GM18505 (cell line): ENCODE results near the gene CLMP.

Source experiments
- ATAC-seq: cut with Tn5 transposase; IDR thresholded peaks from one replicate; pipeline ENCODE4 v1.9.1; 2021; ENCODE audit not compliant: unreplicated experiment
- POLR2A ChIP-seq: IDR thresholded peaks from 4 replicates; pipeline ENCODE4 v1.6.1; 2011; ENCODE audit warnings: borderline replicate concordance; ENCODE audit not compliant: insufficient read depth, insufficient read length; ENCODE audit errors: extremely low read depth

CLMP gene

DNA sequence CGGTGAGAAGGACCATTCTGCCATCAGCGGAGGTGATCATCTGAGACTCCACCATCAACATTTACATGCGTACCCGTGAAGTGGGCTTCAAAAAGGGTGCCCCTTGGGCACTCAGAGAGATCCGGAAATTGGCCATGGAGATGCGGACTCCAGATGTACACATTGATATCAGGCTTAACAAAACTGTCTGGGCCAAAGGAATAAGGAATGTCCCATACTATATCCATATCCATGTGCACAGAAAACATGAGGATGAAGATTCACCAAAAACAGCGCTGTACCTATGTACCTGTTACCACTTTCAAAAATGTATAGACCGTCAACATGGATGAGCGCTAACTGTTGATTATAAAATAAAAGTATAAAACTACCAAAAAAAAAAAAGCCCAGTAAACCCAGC, 143.9 kb downstream of the CLMP start:
- ATAC-seq = no peak
- no peak for TF ChIP-seq POLR2A

DNA sequence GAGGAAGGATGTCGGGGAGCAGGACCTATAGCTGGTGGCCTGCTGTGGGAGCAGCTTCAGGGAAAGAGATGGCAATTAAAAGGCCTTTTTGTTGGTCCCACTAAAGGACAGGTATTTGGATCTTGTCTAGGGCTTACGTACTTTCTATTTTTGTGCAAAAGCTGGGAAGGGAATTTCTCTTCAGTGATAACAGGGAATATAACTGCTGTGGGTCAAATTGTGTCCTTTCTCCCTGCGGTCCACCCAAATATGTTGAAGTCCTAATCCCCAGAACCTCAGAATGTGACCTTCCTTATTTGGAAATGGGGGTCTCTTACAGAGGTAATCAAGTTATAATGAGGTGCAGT, 147.1 kb downstream of the CLMP start:
- no peak for TF ChIP-seq POLR2A

DNA sequence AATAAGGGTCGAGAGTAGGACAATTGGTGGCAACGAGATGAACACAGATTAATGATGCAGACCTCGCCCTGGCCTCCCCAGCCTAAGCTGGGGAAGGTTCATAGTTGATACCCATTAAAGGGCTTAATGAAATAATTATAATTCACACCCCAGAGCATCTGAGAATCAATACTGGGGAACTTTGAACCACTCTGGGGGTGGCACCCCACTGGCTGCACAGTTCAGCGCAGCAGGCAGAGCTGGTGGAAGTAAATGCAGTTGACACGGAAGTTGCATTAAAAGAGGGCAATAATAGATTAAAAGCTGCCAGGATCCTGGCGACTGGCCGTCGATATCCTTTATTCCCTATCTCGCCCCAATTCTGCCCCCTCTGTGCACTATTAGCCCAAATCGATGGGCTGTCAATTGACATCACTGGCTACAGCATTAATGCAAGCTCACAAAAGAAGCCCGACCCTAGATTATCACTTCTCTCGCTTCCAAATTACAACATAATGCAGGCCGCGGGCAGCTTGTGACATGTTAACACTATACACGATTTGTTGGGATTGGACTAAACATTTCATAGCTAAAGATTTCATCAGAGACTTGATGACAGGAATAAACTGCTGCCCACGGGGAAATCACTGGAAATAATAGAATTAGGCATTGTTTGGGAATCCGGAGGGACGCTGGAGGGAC, 147.6 kb downstream of the CLMP start:
- no peak for ATAC-seq

More for the DNA sequence above, 147.1 kb downstream of the CLMP start:
- no peak for ATAC-seq

DNA sequence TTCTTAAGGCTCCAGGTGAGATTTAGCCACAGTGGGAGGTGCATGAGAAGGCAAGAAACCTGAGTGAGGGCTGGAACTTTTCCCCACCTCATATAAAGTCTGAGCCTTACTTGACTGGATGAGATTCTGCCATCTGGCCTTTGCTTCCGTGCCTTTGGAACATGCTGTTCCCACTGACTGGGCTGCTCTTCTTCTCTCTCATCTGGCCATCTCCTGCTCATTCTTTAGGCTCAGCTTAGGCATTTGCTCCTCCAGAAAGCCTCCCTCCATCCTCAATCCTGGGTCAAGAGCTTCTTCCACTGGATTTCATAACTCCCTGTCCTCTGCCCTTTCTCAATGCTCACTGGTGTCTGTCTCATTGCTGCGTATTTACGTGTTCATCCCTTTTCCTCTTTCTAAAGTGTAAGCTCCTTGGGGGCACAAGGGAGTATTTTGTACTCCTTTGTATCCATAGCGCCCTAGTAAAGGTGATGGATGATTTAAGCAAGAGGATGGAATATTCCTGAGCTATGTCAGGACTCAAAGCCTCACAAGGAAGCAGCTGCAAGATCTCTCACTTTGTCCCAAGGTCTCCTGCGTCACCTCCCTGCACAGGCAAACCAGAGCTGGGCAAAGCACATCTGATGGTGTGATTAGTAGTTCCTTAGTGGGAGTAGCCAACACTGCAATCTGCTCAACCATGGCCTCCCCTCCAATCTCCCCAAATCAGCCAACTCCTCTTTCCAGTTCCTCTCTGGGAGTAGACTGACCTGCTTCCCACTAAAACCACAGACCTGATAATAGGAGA, 148.4 kb downstream of the CLMP start:
- ATAC-seq = no peak
- no peak for TF ChIP-seq POLR2A

More for the DNA sequence above, 147.6 kb downstream of the CLMP start:
- no peak for TF ChIP-seq POLR2A

DNA sequence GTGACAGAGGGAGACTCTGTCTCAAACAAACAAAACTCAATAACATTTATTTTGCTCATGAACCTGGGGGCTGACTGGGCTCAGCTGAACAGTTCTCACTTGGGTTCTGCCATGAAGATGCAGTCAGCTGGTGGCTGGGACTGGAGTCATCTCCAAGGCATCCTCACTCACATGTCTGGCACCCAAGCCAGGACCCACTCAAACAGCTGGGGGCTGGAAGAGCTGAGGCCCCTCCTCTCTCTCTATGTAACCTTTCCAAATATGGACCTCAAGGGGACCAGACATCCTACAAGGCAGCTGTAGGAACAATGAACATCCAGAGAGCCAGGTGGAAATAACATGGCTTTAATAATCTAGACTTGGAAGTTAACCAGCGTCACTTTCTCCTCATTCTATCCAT, 149.9 kb downstream of the CLMP start:
- TF ChIP-seq POLR2A = no peak
- ATAC-seq = no peak

DNA sequence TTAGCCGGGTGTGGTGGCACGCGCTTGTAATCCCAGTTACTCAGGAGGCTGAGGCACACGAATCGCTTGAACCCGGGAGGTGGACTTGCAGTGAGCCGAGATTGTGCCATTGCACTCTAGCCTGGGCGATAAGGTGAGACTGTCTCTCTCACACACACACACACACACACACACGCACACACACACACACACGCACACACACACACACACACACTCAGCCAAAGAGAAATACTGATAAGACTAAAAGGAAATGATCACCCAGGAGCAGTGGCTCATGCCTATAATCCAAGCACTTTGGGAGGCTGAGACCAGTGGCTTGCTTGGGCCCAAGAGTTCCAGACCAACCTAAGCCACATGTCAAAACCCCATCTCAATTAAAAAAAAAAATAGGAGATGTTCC, 153.9 kb downstream of the CLMP start:
- TF ChIP-seq POLR2A = no peak
- ATAC-seq = no peak

DNA sequence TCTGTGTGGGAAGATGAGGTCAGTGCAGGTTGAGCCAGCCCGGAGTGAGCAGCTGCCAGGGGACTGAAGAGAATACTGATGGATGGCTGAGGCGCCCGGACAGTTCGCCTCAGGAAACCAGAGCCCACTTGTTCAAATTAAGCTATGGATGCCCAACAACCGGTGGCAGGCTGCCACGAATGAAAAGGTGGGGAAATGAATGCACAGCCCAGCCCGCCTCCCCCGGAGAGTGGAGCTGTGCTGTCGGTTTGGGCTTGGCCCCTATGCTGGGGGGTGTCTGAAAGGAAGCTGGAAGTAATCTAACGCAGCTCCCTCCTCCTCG, 155.0 kb downstream of the CLMP start:
- TF ChIP-seq POLR2A = no peak
- ATAC-seq = no peak

DNA sequence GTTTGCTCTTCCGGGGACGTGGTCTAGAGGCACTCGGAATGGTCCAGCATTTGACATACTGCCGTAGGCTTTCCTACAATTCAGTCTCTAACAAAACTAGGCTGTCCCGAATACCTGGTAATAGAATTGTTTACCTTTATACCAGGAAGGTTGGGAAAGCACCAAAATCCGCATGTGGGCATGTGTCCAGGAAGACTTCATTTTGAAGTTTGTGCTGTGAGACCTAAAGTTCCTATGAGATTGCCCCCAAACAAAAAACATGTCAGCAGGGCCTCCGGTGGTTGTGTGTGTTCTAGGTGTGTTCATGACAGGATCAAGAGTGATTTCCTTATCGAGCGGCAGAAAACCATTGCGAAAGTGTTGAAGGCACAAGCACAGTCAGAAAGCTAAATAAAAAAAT, 159.2 kb downstream of the CLMP start:
- TF ChIP-seq POLR2A = no peak
- ATAC-seq = no peak

DNA sequence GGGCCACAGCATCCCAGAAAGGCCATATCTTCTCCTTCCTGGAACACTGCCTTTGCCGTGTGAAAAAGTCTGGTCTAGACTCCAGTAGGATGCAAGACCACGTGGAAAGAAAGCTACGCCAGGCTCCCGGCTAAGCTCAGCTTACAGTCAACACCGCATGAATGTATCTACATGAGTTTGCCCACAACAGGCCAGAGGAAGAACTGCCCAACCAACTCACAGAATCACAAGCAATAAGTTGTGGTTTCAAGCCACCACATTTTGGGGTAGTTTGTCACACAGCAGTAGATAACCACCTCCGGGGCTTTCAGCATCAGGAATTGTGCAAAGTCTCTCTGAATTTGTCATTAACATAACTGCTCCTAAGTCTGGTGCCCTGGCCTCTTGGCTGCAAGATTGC, 160.5 kb downstream of the CLMP start:
- TF ChIP-seq POLR2A = no peak
- ATAC-seq = no peak

DNA sequence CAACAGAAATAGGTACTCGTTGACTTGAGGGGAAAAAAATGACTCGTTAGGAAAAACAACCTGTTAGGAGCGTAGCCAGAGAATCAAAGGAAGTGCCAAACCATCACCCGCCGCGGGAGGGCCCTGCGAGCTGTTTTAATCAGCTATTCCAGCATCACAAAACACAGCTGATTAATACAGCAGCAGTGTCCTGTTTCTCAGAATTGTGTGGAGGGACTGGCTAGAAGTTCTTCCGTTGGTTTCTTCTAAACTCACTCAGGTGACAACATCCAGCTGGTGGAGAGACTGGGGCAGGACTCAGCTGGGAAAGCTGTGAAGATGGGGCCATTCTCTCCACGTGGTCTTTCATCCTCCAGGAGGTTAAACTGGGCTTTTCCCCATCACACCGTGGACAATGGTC, 161.2 kb downstream of the CLMP start:
- no peak for TF ChIP-seq POLR2A
- no peak for ATAC-seq

DNA sequence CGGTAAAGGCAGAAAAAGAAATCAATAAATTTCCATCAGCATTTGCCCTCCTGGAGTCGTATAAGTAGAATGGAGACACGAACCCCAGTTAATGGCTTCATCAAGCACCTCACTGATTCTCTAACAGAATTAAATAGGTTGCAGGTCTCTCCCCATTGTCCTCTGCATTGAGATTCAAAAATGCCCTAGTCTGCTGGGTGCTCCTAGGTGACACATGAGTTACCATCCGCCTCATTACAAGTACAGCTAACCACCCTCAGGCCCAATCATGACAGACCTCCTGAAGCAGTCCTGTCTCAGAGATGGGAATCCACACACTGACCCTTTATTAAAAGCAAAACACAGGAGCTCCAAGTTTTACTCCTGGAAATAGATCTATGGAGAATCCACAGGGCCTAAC, 164.5 kb downstream of the CLMP start:
- no peak for TF ChIP-seq POLR2A
- ATAC-seq = no peak

DNA sequence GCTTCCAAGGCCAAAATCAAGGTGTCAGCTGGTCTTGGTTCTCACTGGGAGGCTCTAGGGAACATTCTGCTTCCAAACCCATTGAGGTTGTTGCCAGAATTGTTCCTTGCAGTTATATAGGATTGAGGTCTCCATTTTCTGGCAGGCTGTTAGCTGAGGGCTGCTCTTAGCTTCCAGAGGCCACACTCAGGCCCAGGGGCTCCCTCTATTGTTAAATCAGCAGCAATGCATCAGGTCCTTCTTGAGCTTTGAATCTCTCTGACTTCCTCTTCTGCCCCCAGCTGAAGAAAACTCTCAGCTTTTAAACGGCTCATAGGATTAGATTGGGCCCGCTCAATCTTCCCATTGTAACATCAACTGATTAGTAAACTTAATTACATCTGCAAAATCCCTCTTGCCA, 174.1 kb downstream of the CLMP start:
- no peak for ATAC-seq
- TF ChIP-seq POLR2A = no peak
